ENCODE results near the gene AUH.

The AUH gene

DNA sequence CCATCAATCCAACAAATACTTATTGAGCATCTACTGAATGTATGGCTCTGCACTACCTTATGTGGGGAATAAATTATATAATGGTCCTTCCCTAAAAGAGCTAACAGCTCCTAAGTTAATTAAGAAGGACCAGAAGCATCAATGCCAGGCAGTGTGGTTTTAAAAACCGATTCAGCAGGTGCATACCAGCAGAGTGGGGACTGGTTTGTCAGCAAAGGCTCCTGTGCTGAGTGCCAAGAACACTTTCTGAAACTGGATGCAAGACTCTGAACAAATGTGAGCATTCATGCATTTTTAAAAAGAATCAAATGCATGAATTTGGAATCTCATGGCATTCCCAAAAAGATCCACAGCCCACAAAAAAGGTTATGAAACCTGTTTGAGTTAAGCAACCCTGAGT lies 142.2 kb downstream of the AUH start:
- Histone ChIP-seq H4K20me1 (ENCODE audit: insufficient read depth) (no peaks in the 10 kb centered on the region), H3K27me3 (ENCODE audit: insufficient read depth, low read depth) (no peaks in the 10 kb centered on the region), H3K27ac (peak overlapping the region; percentile 62), H3K36me3 (ENCODE audit: insufficient read depth) (no peaks in the 10 kb centered on the region), H3K79me2 (ENCODE audit: insufficient read depth, low read depth) (no peaks in the 10 kb centered on the region), H3K9ac (no peak overlapping the region; the same call in 1 of the 2 replicates), H3K4me2 (peak overlapping the region; percentile 41), H2AFZ (ENCODE audit: low read depth) (no peak overlapping the region; the same call in 1 of the 2 replicates), H3K4me1 (ENCODE audit: low read depth, poor library complexity, severe bottlenecking) (peaks cover 43% of the 10 kb centered on the region), H3K4me3 (IDR thresholded peaks at IDR 0.05; ENCODE audit: insufficient read depth, low read depth, low read length) (no peak overlapping the region)
- TF ChIP-seq, protein P1, sequence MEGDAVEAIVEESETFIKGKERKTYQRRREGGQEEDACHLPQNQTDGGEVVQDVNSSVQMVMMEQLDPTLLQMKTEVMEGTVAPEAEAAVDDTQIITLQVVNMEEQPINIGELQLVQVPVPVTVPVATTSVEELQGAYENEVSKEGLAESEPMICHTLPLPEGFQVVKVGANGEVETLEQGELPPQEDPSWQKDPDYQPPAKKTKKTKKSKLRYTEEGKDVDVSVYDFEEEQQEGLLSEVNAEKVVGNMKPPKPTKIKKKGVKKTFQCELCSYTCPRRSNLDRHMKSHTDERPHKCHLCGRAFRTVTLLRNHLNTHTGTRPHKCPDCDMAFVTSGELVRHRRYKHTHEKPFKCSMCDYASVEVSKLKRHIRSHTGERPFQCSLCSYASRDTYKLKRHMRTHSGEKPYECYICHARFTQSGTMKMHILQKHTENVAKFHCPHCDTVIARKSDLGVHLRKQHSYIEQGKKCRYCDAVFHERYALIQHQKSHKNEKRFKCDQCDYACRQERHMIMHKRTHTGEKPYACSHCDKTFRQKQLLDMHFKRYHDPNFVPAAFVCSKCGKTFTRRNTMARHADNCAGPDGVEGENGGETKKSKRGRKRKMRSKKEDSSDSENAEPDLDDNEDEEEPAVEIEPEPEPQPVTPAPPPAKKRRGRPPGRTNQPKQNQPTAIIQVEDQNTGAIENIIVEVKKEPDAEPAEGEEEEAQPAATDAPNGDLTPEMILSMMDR (conservative IDR thresholded peaks at IDR 0.05; ENCODE audit: low read depth, low read length) = no peak

DNA sequence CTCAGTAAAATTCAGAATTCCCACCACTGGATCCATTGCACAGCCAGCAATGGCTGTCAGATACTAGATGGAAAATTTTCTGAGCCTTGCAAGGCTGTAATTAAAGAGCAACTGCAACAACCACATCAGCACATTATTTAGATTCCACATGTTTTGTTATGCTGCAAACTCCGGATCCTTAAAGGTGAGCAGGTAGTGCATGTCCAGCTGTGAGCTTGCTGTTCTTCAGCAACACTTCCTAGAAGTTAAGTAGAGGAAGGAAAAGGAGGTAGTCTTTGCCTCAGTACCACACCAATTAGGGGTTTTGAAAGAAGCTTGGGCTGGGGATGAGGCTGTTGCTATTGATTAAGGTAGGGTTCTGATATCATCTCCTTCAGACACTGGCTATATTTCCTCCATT lies 144.3 kb downstream of the AUH start:
- H3K4me1 ChIP-seq (ENCODE audit: low read depth, poor library complexity, severe bottlenecking) = peaks cover 43% of the 10 kb centered on the region

DNA sequence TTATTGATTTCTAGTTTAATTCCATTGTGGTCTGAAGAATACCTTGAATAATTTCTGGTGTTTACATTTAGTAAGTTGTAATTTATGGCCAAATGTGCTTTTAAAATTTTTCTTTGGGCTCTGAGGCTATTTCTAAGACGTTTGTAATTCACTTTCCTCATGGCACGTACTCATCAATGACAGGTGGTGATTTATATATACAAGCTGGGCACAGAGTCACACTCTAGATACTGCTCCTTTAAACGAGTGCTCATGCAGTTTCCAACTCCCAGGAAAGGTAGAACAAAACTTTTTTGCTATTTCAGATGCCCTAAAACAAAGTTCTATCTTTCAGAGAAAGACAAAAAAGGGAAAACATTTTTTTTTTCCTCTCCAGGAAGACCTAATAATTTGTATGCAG lies 146.9 kb downstream of the AUH start:
- Histone ChIP-seq H3K9ac (no peak overlapping the region), H3K27me3 (ENCODE audit: insufficient read depth, low read depth) (no peaks in the 10 kb centered on the region), H3K36me3 (ENCODE audit: insufficient read depth) (no peaks in the 10 kb centered on the region), H4K20me1 (ENCODE audit: insufficient read depth) (no peaks in the 10 kb centered on the region), H3K4me3 (IDR thresholded peaks at IDR 0.05; ENCODE audit: insufficient read depth, low read depth, low read length) (no peak overlapping the region), H3K4me1 (ENCODE audit: low read depth, poor library complexity, severe bottlenecking) (peaks cover 32% of the 10 kb centered on the region), H3K79me2 (ENCODE audit: insufficient read depth, low read depth) (no peaks in the 10 kb centered on the region), H3K4me2 (no peak overlapping the region), H3K27ac (no peak overlapping the region), H2AFZ (ENCODE audit: low read depth) (no peak overlapping the region)
- TF ChIP-seq, protein P1 (conservative IDR thresholded peaks at IDR 0.05; ENCODE audit: low read depth, low read length) = no peak

More for the DNA sequence above, 144.3 kb downstream of the AUH start:
- H3K4me3 ChIP-seq (IDR thresholded peaks at IDR 0.05; ENCODE audit: insufficient read depth, low read depth, low read length) = no peak overlapping the region
- H3K79me2 ChIP-seq (ENCODE audit: insufficient read depth, low read depth) = no peaks in the 10 kb centered on the region
- H4K20me1 ChIP-seq (ENCODE audit: insufficient read depth) = no peaks in the 10 kb centered on the region
- H3K27me3 ChIP-seq (ENCODE audit: insufficient read depth, low read depth) = no peaks in the 10 kb centered on the region
- H3K36me3 ChIP-seq (ENCODE audit: insufficient read depth) = no peaks in the 10 kb centered on the region
- H2AFZ ChIP-seq (ENCODE audit: low read depth) = no peak overlapping the region
- H3K27ac ChIP-seq = no peak overlapping the region
- no peak overlapping the region for H3K9ac ChIP-seq
- H3K4me2 ChIP-seq = no peak overlapping the region
- TF ChIP-seq, protein P1 (conservative IDR thresholded peaks at IDR 0.05; ENCODE audit: low read depth, low read length) = no peak

DNA sequence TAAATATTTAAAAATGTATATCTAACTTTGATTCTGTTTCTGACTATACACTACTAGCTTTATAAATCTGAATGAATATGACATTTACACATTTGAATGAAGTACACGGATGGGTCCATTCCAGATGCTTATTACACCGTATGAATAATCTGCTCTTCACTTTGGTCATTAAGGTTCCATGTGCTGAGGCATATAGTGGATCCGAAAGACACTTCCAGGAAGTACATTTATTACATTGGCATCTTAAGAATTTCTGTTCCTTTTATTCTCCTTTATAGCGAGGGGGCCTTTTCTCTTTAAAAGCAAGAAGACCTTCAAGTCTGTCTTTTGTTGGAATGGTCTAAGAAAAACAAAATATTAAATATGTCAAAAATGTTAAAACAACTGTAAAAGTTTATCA lies 147.6 kb downstream of the AUH start:
- Histone ChIP-seq H2AFZ (ENCODE audit: low read depth) (no peak overlapping the region), H3K9ac (no peak overlapping the region), H3K79me2 (ENCODE audit: insufficient read depth, low read depth) (no peaks in the 10 kb centered on the region), H3K4me3 (IDR thresholded peaks at IDR 0.05; ENCODE audit: insufficient read depth, low read depth, low read length) (no peak overlapping the region), H3K4me2 (no peak overlapping the region), H3K4me1 (ENCODE audit: low read depth, poor library complexity, severe bottlenecking) (peaks cover 25% of the 10 kb centered on the region), H3K27me3 (ENCODE audit: insufficient read depth, low read depth) (no peaks in the 10 kb centered on the region), H3K27ac (no peak overlapping the region), H3K36me3 (ENCODE audit: insufficient read depth) (no peaks in the 10 kb centered on the region), H4K20me1 (ENCODE audit: insufficient read depth) (no peaks in the 10 kb centered on the region)
- TF ChIP-seq, protein P1 (conservative IDR thresholded peaks at IDR 0.05; ENCODE audit: low read depth, low read length) = no peak
